ENCODE measurements around the gene SEMA6D.

DNA sequence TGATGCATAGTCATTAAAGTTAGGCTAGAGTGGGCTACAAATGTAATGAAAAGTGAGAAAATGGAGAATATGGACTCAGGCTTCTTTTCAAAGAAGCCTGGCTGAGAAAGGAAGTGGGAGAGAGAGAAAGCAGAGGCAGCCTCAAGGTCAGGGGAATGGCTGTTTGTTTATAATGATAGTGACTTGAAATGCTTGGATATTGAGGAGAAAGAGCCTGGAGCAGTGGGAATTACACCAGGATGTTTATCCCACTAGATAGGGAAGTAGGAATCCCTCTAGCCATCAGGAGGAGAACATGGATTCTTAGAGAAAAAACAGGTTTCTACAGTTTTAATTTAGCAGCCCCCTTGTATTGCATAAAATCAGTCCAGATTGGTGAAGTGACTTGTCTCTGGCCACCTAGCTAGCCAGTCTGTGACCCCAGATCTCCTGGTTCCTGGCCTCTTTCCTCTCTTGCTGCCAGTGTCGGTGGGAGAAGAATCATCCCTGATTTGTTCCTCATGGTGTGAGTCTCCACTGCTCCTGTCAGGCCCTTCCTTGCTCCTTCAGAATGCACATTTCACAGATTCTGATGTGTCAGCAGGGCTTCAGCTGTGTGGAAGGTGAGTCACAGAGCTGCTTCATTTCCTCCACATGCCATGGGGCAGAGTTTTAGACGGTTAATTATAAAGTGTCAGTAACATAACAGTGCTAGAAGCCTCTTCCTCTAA is 32.9 kb downstream of the SEMA6D start:
- TF ChIP-seq POLR2A (IDR thresholded peaks at IDR 0.05; ENCODE audit: low read length) (no peak), GATA1 (IDR thresholded peaks at IDR 0.05; ENCODE audit: low read depth, low read length) (no peak)
